HS-5 (cell line): ENCODE results near the gene TIAL1.
"Not testable (repeated sequence)": the region's sequence is repeated elsewhere in the genome, so short reads cannot be mapped to it uniquely, and the experiment has no call there.

ENCODE experiments used
- DNase-seq: peaks from one replicate; pipeline ENCODE4 v3.0.0-alpha.2; 2012; ENCODE audit warnings: low read depth

Gene TIAL1

DNA sequence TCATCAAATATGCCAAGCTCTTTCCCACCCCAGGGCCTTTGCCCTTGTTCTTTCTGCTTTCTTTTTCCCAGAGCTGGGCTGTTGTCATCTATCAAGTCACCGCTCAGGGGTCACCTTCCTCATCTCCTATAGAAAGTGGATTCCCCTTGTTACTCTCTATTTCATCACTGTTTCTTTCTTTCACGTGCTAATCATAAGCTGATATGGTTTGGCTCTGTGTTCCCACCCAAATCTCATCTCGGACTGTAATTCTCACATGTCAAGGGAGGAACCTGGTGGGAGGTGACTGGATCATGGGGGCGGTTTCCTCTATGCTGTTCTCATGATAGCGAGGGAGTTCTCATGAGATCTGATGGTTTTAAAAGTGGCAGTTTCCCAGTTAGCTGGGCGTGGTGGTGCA is 17.0 kb upstream of the TIAL1 start:
- DNase-seq = no peak

DNA sequence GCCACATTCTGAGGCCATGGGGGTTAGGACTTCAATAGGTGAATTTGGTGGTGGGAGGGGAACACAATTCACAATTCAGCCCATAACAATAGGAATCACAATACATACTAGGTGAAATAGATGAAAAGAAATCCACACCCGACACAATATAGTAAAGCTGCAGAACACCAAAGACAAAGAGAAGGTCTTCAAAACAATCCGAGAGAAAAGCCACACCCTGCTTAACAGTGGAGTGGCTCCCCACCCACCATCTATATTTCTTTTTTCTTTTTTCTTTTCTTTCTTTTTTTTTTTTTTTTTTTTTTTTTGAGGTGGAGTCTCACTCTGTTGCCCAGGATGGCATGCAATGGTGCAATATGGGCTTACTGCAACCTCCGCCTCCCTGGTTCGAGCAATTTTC is 14.7 kb upstream of the TIAL1 start:
- no peak for DNase-seq

DNA sequence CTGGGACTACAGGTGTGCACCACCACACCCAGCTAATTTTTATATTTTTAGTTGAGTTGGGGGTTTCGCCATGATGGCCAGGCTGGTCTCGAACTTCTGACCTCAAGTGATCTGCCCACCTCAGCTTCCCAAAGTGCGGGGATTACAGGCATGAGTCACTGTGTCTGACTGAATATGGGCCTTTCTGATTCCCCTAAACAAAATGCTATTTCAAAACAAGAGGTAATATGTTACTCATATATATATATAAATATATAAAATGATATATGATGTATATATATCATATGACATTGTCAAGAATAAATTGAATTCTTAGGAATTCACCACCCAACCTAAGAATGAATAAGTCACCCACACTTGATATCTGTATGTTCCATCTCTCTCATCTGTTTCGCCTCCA is 12.8 kb upstream of the TIAL1 start:
- DNase-seq = no peak

DNA sequence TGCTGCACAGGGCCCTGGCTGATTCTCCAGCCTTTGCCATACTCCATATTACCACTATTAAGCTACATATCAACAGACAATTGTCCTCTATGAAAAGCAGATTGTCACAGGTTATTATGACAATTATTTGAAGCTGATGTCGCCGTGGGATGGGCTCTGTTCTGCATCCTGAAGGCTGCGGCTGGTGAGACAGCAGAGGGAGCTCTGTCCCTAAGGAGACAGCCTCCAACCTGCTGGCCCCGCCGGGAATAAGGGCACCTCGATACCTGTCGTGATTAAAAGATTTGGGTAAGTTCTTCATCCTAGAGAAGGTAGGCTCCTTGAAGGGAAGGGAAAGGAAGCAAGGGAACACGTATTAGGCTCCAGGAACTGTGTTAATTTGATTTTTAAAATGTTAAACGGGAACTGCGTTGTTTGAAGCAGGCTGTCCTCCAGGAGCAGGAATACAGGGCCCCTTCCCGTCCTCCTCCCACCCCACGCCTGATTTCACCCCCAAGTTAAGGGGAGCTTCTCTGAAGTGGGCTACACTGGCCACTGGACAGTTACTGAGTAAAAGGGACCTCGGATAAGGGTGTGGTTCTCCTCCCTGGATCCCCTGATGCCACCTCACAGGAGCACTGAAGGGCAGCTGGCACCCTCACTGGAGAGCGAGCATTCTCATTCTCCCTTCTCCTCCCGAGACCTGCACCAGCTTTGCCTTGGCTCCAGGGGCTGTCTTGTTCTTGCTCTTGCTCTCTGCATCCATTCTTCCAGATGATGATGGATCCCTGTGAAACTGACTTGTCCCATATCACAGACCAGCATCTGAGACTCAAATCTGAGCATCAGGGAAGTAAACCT is 11.8 kb upstream of the TIAL1 start:
- no peak for DNase-seq

DNA sequence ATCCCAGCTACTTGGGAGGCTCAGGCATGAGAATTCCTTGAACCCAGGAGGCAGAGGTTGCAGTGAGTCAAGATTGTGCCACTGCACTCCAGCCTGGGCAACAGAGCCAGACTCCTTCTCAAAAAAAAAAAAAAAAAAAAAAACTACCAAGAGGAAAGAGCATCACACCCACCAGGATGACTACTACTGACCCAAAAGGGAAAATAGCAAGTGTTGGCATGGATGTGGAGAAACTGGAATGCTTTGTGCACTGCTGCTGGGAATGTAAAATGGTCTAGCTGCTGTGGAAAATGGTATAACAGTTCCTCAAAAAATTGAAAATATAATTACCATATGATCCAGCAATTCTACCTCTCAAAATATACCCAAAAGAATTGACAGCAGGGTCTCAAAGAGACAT is 7.7 kb upstream of the TIAL1 start:
- no peak for DNase-seq

DNA sequence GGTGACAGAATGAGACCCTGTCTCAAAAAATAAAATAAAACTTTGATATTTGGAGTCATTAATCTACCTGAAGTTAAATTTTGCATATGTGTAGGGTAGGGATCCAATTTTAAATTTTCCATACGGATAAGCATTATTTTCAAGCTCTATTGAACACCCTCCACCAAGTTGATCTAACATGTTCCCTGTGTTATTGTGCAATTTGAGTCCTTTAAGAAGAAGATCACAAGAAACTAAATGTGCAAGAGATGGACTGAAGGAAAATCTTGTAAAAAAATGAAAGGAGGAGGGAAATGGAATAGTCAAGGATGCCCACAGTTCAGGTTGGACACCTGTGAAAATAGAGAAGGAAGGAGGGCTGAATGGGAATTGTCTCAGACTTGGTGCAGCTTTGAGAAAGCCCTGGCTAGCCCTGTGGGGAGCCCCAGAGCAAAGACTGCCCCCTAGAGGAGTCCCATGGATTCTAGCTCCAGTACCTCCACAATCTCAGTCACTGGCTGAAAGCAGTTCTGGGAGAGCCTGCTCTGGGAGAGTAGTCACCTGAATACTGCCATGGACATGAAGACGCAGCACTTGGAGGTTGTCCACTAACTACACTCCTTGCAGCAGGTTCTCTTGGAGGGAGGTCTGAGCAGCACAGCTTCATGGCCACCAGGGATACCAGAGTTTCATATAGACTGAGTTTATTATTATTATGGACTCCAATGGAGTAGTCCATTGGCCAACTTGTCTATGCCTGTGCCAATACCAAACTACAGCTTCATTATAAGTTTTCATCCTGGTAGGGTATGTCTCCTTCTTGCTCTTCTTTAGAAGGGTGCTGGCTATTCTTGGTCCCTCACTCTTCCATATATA is 5.7 kb upstream of the TIAL1 start:
- DNase-seq = no peak

DNA sequence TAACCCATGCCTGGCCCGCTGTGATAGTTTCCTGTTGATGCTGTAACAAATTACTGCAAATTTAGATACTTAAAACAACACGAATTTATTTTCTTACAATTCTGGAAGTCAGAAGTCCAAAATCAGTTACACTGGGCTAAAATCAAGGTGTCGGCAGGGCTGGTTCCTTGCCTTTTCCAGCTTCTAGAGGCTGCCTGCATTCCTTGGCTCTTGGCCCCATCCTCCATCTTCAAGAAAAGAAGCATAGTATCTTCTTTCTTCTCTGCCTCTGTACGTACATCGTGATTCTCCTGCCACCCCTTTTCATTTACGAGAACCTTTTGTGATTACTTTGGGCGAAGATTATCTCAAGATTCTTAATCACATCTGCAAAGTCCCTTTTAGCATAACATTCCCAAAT is 1.6 kb upstream of the TIAL1 start:
- DNase-seq = no peak

DNA sequence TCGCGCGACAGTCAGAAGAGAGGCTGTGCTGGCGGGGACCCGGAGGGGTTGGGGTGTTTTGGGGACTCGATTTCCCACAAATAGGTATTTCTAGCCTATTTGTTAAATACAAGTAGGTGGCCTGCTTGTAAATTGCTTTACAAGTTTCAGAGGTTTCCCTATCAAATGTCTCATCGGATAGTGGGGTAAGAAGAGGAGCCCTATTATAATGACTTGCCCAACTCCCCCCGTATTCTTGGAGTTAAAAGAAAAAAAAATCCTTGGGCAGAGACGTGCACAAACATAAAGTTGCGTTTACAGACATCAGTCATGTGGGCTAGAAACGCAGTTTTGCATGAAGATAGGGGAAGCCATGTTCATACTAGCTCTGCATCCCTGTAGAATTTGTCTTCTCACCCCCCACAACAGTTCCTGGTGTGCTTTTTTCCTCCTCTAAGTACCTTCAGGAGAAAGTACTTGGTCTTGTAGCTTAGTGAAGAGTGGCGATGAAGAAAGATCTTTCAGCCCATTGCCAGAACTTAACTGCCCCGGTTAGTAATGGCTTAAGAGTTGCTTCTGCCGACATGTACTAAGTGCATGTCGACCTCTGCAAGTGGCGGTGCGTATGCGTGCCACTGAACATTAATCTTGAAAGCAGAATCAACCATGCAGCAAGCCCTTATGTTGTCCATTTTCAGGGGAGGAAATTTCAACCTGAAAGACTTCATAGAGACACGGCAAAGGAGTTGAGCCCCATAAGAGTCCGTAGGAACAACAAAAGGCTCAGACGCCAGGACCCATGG is 832 bp upstream of the TIAL1 start:
- no peak for DNase-seq

DNA sequence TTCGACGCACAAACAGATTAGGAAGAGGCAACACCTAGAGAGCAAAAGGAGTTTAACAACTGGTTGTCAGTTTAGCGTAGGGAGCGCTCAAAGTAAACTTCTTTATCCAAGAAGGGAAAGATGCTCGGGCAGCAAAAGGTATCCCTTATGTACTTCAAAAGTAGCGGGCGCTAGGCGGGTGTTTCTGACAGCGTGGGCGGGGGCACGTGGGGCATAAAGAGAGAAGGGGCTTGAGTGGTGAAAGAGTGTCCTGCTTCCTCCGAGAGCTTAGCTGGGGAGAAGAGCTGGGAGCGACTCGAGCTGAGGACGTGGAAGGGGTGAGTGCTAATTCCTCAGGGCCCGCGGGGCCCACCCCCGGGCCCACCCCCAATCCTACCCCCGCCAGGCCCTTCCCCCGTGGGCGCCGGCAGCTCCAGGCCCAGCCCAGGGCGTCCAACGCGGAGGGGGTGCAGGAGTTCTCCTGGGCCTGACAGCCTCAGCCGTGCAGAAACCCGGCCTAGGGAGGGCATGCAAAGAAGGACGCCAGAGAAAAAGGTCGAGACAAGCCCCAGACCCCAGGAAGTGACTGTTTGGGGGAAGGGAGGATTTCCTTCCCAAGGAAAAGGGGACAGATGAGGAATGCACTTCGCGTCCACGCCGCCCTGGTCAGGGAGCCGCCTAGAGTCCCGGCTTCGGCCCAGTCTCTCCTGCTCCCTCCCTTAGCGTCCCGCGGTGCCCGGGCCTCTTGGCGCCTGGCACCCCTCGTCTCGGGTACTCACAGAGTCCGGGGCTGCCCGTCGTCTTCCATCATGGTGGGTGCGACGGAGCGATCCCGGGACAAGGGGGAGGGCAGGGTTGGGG is 868 bp downstream of the TIAL1 start:
- no peak for DNase-seq

DNA sequence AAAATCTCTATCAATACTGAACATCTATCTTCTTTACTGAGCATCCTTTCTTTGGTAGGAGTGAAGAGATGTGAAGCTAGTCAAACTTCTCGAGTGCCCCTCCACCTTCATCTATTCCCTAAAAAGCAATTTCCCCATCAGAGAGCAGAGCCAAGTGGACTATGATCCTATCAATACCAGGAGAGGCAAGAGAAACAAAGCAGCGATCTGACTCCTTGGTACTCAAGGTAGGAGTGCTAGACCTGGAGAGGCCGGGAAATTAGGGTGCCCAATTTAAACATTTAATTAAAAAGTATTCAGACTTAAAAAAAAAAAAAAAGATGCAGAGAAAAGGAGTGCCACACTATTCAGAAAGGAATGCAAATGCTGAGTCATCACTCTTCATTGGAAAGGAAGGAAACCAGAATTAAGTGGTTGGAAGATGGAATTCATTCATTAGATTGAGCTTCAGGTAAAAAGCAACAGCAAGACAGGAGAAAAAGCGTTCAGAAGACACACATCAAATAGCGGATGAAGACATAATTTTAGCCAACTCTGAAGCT is 1.6 kb downstream of the TIAL1 start:
- peak; percentile 41 for DNase-seq

DNA sequence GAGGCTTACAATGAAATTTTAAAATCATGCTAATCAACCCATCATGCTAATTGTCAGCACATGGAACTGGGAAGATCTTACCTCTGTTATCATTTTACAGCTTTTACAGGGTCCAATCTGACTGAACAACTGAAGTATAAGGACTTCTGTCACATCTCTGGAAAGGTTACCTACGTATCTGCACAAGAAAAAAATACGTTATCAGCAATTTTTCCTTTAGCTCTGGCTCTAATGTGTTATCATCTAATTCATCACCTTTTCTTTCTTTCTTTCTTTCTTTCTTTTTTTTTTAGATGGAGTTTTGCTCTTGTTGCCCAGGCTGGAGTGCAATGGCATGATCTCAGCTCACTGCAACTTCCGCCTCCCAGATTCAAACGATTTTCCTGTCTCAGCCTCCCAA is 8.7 kb downstream of the TIAL1 start:
- no peak for DNase-seq

DNA sequence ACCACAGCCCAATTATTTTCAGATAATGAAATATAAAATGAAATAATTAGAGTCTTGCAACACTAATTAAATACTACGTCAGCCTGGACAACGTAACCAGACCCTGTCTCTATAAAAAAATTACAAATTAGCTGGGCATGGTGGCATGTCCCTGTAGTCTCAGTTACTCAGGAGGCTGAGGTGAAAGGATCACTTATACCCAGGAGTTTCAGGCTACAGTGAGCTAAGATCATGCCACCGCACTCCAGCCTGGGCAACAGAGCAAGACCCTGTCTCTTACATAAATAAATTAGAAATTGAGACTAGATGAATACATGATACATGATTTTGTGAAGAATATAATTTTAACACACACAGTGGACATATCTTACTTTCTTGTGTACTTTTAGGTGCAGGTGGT is 18.4 kb downstream of the TIAL1 start:
- no peak for DNase-seq

DNA sequence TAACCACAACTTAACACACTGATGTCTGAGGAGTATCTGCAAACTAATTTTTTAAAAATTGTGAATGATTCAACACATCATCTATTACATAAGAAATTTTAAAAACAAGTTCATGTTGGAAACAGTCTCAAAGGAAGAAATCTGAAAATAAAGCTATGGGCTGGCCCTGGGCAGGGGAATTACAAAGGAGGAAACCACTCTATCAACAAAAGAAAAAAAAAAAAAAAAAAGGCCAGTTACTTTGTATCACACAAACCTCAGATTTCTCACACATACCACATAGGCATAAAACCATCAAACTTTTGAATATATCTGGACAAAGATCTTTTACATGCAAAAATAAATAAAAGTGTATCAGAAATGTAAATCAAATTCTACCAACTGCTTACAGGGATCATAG is 20.8 kb downstream of the TIAL1 start:
- no peak for DNase-seq

DNA sequence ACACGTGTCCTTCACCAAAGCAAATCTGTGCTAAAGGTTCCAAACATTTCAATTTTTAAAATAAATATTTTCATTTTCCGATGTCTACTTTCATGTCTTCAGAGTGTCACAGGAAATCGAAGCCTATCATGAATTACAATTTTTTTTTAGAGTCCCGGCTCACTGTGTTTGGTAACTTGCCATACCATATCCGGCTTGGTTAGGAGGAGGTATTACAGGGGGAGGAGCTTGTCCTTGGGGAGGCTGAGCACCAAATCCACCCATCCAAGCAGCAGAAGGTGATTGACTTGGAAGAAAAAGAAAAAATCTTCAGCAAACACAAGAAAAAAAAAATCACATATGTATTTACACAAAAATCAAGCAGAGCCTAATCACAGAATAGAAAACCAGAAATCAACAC is 21.3 kb downstream of the TIAL1 start:
- DNase-seq = no peak

DNA sequence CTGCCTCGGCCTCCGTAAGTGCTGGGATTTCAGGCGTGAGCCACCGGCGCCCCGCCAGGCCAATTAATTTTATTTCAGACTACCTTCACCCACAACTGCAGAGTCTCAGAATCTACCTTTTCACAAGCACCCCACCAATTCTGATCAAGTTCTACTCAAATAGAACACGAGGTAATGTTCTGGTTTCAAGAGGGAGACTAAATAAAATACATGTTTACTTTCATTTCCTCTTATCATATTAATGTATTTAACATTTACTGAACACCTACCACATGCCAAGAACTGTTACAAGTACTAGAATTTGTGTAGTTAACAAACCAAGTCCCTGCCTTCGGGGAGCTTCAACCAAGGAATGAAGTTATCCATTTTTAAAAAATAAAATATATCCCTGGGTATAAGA is 28.8 kb downstream of the TIAL1 start:
- DNase-seq = no peak

DNA sequence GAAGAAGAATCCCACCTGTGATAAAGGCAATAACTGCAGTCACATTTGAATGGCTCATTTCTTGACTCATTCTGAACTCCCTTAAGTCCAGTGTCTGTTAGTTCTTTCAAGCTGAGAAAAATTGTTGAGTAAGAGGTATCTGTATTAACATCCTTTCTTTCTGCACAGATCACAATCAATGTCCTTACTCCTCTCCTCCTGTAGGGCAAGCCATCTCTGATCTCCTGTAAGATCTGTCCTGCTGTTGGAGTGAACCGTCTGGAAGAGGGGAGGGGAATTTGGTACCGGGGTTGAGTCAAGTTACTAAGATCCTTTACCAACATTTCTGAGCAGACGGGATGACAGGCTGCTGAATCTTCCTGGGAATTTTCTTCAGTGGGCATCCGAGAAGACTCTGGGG is 34.7 kb downstream of the TIAL1 start:
- no peak for DNase-seq

DNA sequence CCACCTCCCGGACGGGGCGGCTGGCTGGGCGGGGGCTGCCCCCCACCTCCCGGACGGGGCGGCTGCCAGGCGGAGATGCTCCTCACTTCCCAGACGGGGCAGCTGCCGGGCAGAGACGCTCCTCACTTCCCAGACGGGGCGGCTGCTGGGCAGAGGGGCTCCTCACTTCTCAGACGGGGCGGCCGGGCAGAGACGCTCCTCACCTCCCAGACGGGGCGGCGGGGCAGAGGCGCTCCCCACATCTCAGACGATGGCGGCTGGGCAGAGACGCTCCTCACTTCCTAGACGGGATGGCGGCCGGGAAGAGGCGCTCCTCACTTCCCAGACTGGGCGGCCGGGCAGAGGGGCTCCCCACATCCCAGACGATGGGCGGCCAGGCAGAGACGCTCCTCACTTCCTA is 37.3 kb downstream of the TIAL1 start:
- not testable (repeated sequence) for DNase-seq

DNA sequence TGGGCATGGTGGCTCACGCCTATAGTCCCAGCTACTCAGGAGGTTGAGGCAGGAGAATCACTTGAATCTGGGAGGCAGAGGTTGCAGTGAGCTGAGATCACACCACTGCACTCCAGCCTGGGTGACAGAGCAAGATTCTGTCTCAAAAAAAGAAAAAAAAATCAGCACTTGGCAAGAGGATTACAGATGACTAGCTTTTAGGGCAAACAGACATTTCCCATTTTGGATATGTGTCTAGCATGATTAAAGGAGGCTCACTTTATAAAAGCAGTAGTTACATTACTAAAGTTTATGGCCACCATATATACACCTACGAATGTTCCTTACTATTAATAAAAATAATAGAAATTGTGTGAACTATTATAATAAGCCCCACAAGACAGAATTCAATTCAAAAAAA is 40.7 kb downstream of the TIAL1 start:
- not testable (repeated sequence) for DNase-seq

DNA sequence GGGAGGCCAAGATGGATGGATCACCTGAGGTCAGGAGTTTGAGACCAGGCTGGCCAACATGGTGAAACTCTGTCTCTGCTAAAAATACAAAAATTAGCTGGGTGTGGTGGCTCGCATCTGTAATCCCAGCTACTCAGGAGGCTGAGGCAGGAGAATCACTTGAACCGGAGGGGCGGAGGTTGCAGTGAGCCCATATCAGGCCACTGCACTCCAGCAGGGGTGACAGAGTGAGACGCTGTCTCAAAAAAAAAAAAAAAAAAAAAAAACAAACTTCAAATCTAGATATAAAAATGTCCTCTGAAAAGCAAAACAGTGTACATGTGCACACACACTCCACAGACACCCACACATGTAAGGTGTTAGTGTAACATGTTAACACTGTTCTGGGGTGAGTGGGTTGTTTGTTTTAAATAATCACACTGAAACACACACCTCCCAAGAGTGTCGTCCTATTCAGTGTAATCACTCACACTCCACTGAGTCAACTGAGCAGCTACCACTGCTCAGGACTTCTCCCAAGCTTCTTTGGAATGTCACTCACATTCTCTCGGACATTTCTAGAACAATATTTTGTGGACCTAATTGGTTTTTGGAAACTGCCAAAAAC is 41.5 kb downstream of the TIAL1 start:
- no peak for DNase-seq

DNA sequence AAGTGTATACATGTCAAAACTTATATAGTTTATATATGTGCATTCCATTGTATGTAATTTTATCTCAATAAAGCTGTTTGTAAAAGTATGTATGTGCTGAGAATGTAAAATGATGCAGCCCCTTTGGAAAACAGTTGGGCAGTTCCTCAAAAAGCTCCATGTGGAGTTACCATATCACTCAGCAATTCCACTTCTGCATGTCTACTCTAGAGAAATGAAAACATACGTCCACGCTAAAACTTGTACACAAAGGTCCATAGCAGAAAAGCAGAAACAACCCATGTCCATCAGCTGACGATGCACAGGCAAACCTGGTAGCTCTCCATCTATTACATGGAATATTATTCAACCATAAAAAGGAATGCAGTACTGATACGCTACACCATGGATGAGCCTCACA is 45.9 kb downstream of the TIAL1 start:
- DNase-seq = no peak
